ENCODE results near the gene MYZAP. TPM values are rescaled to one million over a fixed set of nuclear protein-coding genes. Genes with fewer than 3 reads are reported as not detected.

The MYZAP gene
- total and polyA plus RNA-seq, 2 experiments from 2014 or later = 1.0 to 1.5 TPM

DNA sequence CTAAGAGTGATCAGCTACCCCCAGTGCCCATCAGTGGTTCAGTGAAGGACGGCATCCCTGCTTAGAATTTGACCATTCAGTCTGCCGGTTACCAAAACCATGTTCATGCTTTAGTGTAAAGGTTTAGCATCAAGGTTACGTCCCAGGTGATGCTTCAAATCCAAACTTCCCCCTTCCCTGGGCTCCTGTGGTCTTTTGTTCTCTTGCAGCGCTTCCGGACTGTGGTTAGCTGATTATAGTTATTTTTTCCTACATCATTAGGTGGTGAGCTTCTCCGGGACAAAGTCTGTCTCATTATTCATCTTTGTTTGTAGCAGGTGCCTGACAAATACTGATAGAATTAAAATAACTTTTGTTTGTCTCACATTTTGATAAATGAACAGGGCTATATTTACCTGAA lies 28.3 kb upstream of the MYZAP start (continued):
- TF ChIP-seq, protein P1, sequence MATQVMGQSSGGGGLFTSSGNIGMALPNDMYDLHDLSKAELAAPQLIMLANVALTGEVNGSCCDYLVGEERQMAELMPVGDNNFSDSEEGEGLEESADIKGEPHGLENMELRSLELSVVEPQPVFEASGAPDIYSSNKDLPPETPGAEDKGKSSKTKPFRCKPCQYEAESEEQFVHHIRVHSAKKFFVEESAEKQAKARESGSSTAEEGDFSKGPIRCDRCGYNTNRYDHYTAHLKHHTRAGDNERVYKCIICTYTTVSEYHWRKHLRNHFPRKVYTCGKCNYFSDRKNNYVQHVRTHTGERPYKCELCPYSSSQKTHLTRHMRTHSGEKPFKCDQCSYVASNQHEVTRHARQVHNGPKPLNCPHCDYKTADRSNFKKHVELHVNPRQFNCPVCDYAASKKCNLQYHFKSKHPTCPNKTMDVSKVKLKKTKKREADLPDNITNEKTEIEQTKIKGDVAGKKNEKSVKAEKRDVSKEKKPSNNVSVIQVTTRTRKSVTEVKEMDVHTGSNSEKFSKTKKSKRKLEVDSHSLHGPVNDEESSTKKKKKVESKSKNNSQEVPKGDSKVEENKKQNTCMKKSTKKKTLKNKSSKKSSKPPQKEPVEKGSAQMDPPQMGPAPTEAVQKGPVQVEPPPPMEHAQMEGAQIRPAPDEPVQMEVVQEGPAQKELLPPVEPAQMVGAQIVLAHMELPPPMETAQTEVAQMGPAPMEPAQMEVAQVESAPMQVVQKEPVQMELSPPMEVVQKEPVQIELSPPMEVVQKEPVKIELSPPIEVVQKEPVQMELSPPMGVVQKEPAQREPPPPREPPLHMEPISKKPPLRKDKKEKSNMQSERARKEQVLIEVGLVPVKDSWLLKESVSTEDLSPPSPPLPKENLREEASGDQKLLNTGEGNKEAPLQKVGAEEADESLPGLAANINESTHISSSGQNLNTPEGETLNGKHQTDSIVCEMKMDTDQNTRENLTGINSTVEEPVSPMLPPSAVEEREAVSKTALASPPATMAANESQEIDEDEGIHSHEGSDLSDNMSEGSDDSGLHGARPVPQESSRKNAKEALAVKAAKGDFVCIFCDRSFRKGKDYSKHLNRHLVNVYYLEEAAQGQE (IDR thresholded peaks at IDR 0.05; ENCODE audit: unreplicated experiment) = no peak
- TF ChIP-seq, protein P2, sequence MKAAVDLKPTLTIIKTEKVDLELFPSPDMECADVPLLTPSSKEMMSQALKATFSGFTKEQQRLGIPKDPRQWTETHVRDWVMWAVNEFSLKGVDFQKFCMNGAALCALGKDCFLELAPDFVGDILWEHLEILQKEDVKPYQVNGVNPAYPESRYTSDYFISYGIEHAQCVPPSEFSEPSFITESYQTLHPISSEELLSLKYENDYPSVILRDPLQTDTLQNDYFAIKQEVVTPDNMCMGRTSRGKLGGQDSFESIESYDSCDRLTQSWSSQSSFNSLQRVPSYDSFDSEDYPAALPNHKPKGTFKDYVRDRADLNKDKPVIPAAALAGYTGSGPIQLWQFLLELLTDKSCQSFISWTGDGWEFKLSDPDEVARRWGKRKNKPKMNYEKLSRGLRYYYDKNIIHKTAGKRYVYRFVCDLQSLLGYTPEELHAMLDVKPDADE (IDR thresholded peaks at IDR 0.05) = no peak
- TF ChIP-seq NANOG (IDR thresholded peaks at IDR 0.05; ENCODE audit: borderline replicate concordance) (no peak), EZH2phosphoT487 (IDR thresholded peaks at IDR 0.05; ENCODE audit: unreplicated experiment) (no peak), ZNF114 (CRISPR knock-in tag; IDR thresholded peaks at IDR 0.05) (no peak), EZH2 (IDR thresholded peaks at IDR 0.05; ENCODE audit: low read depth, unreplicated experiment) (no peak), ZNF331 (CRISPR knock-in tag; IDR thresholded peaks at IDR 0.05; ENCODE audit: low read depth) (no peak)
- TF ChIP-seq, protein P3, sequence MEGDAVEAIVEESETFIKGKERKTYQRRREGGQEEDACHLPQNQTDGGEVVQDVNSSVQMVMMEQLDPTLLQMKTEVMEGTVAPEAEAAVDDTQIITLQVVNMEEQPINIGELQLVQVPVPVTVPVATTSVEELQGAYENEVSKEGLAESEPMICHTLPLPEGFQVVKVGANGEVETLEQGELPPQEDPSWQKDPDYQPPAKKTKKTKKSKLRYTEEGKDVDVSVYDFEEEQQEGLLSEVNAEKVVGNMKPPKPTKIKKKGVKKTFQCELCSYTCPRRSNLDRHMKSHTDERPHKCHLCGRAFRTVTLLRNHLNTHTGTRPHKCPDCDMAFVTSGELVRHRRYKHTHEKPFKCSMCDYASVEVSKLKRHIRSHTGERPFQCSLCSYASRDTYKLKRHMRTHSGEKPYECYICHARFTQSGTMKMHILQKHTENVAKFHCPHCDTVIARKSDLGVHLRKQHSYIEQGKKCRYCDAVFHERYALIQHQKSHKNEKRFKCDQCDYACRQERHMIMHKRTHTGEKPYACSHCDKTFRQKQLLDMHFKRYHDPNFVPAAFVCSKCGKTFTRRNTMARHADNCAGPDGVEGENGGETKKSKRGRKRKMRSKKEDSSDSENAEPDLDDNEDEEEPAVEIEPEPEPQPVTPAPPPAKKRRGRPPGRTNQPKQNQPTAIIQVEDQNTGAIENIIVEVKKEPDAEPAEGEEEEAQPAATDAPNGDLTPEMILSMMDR (conservative IDR thresholded peaks at IDR 0.05; ENCODE audit: low read depth in 2 of 2) = no peak

DNA sequence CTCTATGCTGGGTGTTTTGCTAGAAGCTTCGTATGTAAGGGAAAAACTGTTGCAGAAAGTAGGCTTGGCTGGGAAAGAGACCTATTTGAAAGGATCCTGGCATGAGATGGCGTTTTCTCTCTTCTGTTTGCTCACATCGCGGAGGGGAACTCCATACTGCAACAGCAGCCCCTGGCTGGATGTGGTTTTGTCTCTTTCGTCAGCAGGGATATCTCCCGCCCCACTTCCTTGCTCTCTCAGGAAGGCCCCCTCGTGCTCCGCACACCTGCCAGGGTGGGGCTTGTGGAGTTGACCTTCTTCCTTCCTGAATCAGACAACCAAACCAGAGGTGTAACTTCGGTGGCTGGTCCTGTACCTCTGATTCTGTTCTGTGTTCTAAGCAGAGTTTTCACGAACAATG lies 26.4 kb upstream of the MYZAP start:
- Histone ChIP-seq H3K4me2 (no peak overlapping the region), H3K27me3 (ENCODE audit: insufficient read depth) (no peaks in the 10 kb centered on the region), H3K36me3 (ENCODE audit: insufficient read depth) (no peaks in the 10 kb centered on the region), H3K9me2 (ENCODE audit: insufficient read depth) (no peaks in the 10 kb centered on the region), H3K4me1 (ENCODE audit: insufficient read depth) (peaks cover 7% of the 10 kb centered on the region; the same call in 1 of the 2 replicates), H2AFZ (no peak overlapping the region), H3K27ac (ENCODE audit: low read depth) (no peak overlapping the region), H4K20me1 (replicated peaks; ENCODE audit: insufficient read depth) (no peaks in the 10 kb centered on the region; the same call in 1 of the 2 replicates), H3K79me2 (replicated peaks; ENCODE audit: insufficient read depth) (no peaks in the 10 kb centered on the region), H3F3A (replicated peaks; ENCODE audit: low read depth) (no peaks in the 10 kb centered on the region), H3K4me3 (no peak overlapping the region)
- Mint-ChIP-seq H3K9me3 (no peaks in the 10 kb centered on the region), H3K4me1 (peaks cover 13% of the 10 kb centered on the region), H3K4me3 (no peak overlapping the region), H3K27ac (peak overlapping the region; percentile 85), H3K27me3 (ENCODE audit: insufficient read depth, low read depth, poor library complexity) (peaks cover 1% of the 10 kb centered on the region), H3K36me3 (ENCODE audit: low read depth) (no peaks in the 10 kb centered on the region)
- no peak for TF ChIP-seq JUNB (IDR thresholded peaks at IDR 0.05; ENCODE audit: unreplicated experiment)
- peak; percentile 63 for ATAC-seq
- DNase-seq (ENCODE audit: low spot score) = peak; percentile 54
